HG03097 (cell line): Measurements from ENCODE around the gene CRHR2.
"Not testable (repeated sequence)": the region's sequence is repeated elsewhere in the genome, so short reads cannot be mapped to it uniquely, and the experiment has no call there.

Experiments used
- ATAC-seq: cut with Tn5 transposase; IDR thresholded peaks from one replicate; pipeline ENCODE4 v1.9.1; 2021; ENCODE audit not compliant: unreplicated experiment, low FRiP score

Gene CRHR2

DNA sequence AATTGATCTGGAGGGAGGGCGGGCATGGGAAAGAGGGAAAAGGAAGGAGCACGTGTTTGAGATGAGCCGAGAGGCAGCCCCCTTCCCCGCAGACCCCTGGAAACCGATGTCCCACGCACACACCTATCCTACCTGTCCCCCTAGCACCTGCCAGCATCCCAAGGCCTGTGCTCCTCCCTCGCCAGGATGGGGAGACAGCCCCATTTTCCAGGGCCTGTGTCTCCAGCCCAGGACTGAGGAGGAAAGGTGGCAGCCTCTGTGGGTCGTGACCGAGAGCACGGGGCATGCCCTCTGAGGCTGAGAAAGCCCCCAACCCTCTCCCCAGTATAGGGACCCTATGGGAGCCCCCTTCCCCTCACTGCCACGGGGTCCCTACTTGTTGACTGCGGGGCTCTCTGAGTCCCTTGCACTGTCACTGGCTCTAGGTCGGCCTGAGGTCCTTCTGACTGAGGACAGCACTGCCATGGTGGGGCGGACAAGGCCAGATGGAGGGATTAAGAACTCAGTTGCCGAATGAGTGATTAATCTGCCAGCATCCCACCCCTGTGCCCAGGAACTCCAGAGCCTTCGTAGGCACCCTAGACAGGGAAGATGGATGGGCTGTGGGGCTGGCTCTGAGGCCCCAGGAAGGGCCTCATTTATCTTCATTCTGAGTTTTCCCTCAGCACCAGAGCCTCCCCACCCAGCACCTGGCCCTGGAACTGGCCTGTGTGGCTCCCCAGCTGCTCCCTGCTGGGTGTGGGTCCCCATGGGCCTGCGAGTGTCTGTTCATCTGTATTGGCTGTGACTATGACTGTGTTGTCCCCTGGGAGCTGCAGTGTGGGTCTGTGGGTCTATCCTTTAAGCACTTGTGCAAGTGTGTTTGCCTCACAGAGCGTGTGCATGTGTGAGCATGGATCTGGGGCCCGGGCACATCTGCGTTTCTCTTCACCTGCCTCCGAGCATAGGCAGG is 26.0 kb downstream of the CRHR2 start:
- no peak for ATAC-seq

DNA sequence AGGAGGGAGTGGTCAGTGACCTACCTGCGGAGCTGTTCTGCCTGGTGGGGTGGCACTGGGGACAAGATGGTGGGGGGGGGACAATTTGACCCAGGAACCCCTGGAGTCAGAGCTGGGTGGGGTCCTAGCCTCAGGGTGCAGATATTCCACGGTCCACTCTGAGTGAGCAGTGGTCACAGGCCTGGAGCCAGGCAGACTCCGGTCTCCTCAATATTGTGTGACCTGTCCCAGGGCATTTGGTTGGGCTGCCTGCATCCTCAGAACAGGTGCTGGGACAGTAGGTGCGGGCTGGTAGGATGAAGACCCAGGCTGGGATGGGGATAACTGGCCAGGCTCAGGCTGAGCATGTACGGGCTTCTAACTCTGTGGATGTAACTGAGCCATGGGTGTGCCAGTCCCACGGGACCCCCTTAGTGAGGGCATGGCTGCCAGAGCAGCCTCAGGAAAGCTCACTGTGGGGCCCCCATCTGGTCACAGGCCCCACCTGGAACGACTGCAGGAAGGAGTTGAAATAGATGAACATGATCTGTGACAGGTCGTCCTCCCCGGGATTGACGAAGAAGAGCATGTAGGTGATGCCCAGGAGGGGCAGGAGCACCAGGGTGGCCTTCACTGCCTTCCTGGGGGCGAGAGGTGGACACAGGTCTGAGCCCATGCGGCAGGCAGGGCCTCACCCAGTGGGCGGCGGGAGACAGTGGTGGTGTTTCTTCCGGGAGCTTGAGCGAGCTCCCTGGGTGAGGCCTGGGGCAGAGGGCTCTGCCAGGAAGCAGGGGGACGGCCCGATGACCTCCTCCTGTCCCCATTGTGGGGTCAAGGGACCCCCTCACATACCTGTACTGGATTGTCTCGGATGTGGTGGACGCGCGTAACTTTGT is 26.9 kb downstream of the CRHR2 start:
- no peak for ATAC-seq

DNA sequence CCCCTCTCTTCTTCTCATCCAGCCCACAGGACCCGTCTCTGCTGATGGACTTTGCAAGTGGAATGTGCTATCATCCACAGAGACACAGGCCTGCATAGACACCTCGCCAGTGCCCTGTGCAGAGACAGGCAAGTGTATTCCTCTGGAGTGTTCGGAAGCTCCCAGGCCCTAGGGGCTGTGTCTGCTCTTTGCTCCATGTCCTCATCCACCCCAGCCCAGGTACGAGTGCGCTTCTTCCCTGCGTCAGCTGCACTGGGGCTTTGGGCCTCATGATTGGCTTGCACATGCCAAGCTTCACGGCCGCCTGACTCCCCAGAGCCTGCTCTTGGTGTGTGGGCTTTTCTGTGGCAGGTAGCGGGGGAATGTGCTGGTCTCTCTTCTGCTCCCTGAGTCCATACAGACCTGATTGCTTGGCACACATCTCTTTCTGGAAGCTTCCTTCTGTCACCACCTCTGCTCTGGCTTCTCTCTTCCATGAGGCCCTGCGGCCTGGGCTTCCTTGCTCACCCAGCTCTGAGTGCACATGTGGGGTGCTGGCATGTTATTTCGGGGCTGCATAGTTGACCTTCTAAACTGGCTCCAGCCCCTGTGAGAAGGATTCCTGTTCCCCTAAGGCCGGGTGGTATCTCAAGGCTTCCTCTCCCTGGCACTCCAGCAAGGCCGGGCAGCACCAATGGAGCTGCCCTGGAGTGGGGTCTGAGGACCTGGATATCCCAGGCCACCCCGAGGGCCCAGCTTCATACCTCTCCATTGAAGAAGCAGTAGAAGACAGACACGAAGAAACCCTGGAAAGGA is 27.8 kb downstream of the CRHR2 start:
- ATAC-seq, result no peak

DNA sequence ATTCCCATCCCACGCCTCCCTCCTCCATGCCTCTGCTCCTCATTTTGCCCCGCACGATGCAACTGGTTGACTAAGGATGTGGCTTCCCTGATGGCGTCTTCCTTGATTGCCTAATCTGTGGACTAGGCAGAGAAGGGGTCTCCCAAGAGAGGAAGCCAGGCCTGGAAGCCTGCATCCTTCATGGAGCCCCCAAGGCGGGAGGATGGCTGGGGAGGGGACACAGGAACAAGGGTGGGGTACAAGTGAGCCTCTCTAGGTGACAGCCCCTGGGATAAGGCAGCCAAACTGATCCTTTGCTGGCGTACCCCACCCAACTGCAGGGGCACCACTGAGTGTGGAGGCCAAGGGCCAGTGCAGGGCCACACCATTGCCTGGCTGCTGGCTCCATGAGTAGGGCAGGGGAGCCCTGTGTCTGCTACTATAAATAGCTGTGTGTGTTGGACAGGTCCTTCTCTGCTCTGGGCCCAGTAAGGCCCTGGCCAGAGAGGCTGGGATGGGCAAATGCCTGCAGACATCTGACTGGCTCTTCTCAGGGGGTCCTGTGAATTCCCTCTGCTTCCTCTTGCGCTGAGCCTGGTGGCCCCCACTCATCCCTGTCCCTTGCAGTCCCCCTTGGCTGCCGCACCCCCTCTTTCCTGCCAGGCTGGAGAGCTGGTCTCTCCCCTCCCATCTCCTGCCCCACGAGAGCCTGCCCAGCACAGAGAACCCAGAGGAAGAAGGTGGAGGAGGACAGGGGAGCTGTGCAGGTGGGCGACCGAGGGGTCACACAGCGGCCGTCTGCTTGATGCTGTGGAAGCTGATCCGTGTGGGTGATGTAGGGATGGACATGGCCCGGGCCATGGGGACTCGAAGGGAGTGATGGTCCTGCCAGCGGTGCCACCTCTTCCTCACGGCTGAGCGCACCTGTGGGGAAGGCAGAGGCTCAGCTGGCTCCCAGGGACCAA is 29.3 kb downstream of the CRHR2 start:
- no peak for ATAC-seq

DNA sequence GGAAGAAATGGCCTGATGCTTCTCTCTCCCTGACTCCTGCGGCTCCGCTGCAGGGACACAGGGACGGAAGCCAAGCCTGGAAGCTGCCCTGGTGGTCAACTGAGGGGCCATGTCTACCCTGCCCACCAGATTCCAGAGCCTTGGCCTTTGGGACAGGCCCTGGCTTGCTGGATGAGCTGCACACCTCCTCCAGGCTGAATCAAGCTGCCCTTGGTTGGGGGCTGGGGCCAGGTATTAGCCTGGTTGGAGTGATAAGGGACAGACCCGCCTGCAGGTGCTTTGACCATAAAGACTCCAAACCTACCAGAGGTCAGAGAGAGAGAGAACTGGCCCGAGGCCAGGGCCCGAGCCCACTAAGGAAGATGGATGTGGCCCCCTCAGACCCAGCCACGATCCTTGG is 30.1 kb downstream of the CRHR2 start:
- ATAC-seq, result no peak

DNA sequence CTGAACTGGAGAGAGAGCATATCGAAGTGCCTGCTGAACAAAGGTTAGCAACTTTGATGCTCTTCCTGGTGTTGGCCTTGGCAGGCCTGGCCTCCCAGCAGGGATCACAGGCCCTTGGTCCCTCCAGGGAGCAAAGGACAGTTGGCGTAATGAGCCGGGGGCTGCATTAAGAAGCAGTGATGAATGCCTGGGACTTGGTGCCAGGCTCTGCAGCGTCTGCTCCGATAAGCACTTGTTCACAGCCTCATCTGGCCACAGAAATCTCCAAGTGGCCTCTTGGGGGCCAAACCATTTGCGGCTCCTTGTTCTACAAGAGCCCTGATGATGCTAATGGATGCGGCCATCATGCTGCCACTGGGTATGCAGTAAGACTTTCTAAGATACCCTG is 31.8 kb downstream of the CRHR2 start:
- ATAC-seq, result no peak

DNA sequence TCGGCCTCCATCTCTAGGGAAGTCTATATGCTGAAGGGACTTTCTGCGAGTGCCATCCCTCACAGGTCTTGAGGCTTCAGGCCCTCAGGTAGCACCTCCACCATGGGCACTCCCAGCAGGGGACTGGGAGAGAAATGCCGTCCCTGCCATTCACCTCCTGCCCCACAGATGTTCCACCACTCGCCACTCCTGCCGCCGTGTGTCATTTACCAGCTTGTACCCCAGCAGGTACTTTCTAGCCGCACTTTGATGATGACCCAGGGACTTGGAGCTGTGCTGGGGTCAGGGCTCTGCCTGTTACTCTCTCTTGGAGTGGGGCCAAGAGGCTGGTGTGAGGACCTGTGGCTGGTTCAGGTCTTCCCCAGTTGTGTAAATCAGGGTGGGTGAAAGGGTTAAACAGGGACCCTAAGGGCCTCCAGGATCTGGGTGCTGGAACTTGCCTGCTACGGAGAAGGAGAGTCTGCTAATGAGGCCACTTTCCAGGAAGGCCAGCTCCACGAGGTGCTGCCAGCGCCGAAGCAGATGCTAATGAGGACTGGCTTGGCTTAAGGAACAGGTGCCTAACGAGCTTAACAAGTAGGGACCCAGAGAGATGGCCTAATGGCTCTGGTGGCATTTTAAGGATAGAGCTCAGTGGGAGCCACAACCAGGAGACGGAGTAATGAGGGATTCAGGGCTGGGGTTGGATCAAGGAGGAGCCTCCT is 32.4 kb downstream of the CRHR2 start:
- no peak for ATAC-seq

DNA sequence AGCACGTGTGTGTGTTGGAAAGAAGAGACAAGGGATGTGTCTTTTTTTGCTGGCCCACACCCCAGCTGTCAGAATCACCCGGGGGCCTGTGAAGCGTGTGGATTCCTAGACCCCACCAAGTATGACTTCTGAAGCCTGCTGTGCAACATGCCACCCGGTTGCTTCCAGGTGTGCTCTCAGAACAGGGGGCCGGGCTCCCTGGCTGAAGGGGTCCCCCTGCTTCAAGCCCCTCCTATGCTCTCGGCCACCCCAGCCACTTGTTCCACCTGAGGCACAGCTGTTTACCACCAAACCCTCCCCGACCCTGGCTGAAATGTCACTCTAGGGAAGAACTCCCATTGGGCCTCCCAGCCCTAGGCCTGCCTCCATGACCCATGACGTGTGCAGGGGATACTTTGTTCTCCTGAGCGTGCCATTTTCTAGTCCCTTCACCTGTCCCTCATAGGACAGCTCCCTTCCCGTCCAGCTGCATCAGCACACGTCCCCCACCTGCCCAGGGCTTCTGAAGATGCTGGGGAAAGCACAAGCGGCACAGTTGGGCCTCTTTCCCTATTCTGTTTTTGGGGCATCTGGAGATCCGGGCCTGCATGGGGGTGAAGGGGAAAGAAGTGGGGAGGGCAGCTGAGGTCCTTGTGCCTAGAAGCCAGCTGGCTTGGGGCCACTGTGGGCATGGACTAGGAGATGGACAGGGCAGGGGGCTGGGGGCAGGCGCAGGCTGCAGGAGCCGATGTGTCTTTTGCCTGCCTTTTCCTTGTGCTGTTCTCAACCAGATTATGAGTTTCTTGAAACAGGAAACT is 33.3 kb downstream of the CRHR2 start:
- no peak for ATAC-seq

DNA sequence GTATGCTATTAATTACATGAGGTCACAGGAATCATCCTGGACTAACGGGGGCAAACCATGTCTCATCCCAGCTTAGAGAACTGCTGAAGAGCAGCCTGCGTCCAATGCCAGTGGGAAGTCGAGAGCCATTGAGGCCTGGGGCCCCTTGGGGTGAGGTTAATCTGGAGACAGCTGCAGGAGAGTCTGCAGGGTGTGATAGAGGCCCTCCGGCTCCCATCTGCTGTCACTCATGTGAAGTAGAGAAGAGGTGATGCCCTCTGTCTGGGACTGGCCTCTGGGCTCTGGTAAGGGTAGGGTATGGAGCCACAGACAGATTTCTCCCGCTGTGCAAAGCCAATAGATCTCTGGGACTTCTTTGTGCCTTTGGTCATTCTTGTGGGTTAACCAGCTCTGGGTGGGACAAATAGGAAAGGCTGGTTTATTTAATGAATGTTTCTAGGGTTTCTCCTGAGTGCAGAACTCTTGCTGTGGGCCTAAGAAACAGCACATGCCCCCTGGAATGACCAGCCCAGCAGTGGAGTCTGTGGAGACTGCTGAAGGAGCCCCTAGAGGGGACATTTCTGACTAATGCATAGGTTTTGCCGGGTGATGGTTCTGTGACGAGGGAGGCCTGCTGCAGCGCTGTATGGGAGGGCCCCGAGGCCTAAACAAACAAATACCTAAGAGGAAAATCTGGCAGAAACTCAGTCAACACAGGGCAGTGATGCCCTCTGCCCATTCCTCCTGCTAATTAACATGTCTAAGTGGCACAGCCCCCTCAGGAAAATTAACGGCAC is 34.5 kb downstream of the CRHR2 start:
- no peak for ATAC-seq

DNA sequence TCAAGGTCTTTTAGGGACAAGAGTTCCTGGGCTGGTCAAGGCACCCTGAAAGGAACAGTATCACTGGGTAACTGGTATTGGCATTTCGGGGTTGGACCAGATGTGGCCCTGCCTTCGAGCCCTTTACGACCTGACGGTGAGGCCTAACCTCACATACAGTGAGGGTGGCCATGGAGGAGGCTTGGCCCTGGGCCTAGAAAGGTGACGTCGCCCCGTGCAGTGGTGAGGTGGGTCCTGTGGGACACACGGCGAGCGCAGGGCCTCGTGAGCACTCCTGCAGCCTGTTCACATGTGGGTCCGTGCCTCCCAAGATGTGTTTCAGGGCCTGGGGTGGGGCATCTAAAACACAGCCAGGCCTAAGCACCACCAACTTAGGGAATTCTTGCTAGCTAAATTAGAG is 36.1 kb downstream of the CRHR2 start:
- no peak for ATAC-seq

DNA sequence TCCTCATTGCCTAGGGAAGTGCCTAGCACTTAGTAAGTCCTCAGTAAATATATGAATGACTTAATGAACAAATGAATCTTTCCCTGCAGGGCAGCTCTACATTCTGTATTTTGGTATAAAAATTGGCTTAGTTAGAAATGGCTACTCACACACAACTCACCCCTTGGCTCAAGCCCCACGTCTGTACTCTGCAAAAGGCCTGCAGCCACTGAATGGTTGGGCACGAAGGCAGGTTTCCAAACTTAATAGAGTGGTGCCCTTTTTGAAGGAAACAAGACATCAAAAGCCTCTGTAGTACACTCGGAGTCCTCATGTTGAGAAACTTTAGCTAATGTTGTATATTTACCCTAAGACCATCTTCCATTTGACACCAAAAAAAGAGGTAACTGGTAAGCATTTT is 36.6 kb downstream of the CRHR2 start:
- no peak for ATAC-seq

DNA sequence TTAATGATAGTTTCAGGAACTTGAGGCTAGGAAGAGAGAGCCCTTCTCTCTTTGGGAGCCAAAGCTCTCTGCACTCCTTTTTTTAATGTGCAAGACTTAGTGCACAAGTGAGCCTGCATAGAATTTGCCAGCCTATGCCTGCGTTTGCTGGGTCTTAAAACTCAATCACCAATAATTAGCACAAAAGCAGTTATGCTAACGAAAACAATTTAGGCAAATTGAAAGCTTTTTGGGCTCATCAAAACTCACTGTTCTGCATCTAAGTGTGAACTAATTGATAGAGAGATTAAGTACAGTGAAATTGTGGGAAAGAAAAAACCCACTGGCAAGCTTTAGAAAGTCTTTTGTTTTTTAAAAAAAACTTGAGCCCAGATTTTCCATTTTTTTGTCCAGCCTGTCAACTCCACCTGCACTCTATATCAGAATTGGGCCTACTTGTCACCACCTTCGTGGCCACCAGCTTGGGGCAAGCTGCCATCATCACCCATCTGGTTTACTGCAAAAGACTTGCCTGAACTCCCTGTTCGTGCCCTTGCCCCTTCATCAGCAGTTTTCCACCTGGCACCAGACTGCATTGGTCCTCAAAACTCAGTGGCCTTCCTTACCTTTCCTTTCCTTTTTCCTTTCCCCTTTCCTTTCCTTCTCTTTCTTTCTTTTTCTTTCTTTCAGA is 37.8 kb downstream of the CRHR2 start:
- no peak for ATAC-seq

DNA sequence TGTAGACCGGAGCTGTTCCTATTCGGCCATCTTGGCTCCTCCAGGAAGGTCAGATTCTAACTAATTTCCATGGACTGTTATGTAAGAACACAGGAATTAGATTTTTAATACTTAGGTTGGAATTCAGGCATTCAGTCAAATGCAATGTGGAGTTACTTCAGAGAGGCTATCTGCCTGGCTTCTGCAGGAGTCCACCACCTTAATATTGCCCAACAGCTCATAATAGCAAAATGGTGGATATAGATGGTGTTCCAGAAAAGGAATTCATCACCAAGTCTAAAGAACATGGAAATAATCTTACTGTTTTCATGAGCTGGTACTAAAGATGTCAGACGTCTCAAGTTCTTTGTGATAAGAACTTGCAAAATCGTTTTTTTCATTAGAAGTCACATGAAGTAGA is 39.5 kb downstream of the CRHR2 start:
- ATAC-seq, result no peak

DNA sequence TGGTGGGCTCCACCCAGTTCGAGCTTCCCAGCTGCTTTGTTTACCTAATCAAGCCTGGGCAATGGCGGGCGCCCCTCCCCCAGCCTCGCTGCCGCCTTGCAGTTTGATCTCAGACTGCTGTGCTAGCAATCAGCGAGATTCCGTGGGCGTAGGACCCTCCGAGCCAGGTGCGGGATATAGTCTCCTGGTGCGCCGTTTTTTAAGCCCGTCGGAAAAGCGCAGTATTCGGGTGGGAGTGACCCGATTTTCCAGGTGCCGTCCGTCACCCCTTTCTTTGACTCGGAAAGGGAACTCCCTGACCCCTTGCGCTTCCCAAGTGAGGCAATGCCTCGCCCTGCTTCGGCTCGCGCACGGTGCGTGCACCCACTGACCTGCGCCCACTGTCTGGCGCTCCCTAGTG is 39.9 kb downstream of the CRHR2 start:
- not testable (repeated sequence) for ATAC-seq

DNA sequence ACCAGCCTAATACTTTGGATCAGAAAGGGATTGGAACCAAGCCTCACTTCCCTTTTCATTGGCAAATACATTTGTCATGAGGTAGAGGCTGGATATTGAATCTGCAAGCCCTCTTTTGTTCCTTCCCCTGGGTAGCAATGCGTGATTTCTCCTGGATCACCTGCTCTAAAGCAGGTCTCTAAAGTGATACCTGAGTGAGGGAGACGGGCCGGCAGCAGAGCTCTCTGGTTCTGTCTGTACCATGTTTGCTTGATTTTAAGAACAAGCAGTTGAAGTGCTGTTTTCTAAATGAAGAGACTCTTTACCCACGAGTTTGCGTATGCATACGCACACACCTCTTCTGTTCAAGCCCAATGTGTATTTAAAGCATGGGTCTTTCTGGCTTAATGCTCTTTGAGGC is 46.5 kb downstream of the CRHR2 start:
- no peak for ATAC-seq

DNA sequence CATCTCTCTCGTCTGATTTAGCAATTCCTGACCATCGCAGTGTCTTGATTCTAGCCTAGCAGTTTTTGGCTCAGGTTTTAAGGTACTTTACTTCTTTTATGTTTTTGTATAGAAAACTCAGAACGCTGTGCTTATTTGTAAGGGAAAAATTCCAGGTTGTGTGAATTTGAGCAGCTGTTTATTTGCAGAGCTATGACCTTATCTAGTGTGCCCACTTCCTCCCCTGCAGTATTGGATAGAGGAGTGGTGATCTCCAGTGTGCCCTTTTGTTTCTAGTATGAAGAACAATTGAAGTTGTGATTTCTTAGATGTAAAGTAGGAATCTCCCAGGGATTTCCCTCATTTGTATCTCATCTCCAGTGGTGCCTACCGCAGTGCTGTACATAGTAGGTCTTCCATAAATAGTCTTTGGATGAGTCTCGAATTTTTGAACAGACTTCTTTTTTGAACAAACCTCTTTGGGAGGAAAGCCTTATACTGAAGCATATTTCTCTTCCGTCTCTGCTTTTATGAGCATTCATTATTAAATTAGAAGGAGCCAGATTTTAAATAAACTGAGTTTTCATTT is 47.5 kb downstream of the CRHR2 start:
- no peak for ATAC-seq

DNA sequence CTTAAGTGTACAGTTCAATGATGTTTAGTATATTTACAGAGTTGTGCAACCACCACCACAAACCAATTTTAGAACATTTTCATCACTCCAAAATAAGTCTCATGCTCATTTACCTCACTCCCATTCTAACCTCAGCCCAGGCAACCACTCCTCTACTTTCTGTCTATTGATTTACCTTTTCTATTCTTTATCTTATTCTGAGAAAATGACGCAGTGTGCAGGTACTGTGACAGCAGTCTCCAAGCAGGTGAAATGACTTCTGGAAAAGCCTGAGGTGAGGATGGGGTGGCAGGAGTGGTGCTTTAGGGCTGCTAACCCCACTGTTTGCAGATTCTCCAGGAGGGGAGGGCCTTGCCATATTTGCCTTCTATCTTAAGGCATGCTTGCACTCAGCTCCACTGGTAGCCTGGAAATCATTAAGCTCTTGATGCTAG is 48.0 kb downstream of the CRHR2 start:
- no peak for ATAC-seq
